Stomach (tissue), 9 donors: ENCODE data around the gene PPP1R15A. TPM values are rescaled to one million over a fixed set of nuclear protein-coding genes. Genes with fewer than 3 reads are reported as not detected.
"Not testable (repeated sequence)": the region's sequence is repeated elsewhere in the genome, so short reads cannot be mapped to it uniquely, and the experiment has no call there.

Experiments used
- DNase-seq, 2 donors: peaks; one replicate each; pipeline versions ENCODE4 v3.0.0 to v3.0.0-alpha.2; 2013 to 2019
- H3K27ac ChIP-seq, 5 donors: fragments of 200-600 bp in 4 of 5; sonication (generic) in 4 of 5; one replicate each; pipeline ENCODE4 v1.5.1; 2013 to 2019; ENCODE audit warnings: mild to moderate bottlenecking in 1 of 5, moderate library complexity in 1 of 5
- H3K27me3 ChIP-seq, 3 donors: fragments of 200-600 bp; sonication (generic); one replicate each; pipeline ENCODE4 v1.5.1; 2017 to 2019; ENCODE audit warnings: mixed run types in 1 of 3
- H3K36me3 ChIP-seq, 4 donors: fragments of 200-600 bp; sonication (generic); 1 replicate in 3 of 4; 2 replicates in 1 of 4; pipeline ENCODE4 v1.5.1; 2016 to 2019
- H3K4me1 ChIP-seq, 4 donors: fragments of 200-600 bp; sonication (generic); one replicate each; pipeline ENCODE4 v1.5.1; 2016 to 2019
- H3K4me3 ChIP-seq, 4 donors: fragments of 200-600 bp; sonication (generic) in 3 of 4; one replicate each; pipeline ENCODE4 v1.5.1; 2016 to 2019; ENCODE audit warnings: mild to moderate bottlenecking in 1 of 4
- H3K9me3 ChIP-seq, 4 donors: fragments of 200-600 bp; sonication (generic); one replicate each; pipeline ENCODE4 v1.5.1; 2016 to 2019
- CTCF ChIP-seq, 7 experiments: fragments of 450-650 bp in 4 of 7; fragments of 200-600 bp in 3 of 7; sonication (generic) in 3 of 7; IDR thresholded peaks; one replicate each; pipeline ENCODE4 v1.5.1; 2016 to 2019; ENCODE audit warnings: antibody characterized with exemption in 7 of 7, control low read depth in 2 of 7, mild to moderate bottlenecking in 1 of 7
- EP300 ChIP-seq: sonication (generic); formaldehyde crosslinking; IDR thresholded peaks from one replicate; pipeline ENCODE4 v1.6.1; 2017; ENCODE audit warnings: antibody characterized with exemption
- POLR2A ChIP-seq, 4 donors: fragments of 450-650 bp; IDR thresholded peaks; one replicate each; pipeline ENCODE4 v1.6.1; 2016; ENCODE audit warnings: antibody characterized with exemption in 4 of 4, control low read depth in 2 of 4, mild to moderate bottlenecking in 1 of 4, moderate library complexity in 1 of 4
- POLR2AphosphoS5 ChIP-seq, 3 donors: sonication (generic); formaldehyde crosslinking; IDR thresholded peaks; one replicate each; pipeline ENCODE4 v1.6.1; 2016; ENCODE audit warnings: antibody characterized with exemption in 3 of 3
- WGBS, 5 donors: extraction: QIAGEN DNeasy Blood & Tissue Kit in 3 of 5; methylation state at CpG; one replicate each; pipeline versions ENCODE4 v1.1.5 to v1.1.7; 2013 to 2018; 5-methylcytosine and 5-hydroxymethylcytosine counted together
- intact Hi-C: fragments of 100-400 bp; cut with DNase I; formaldehyde crosslinking; loops from one replicate; pipeline ENCODE4 v1.15.1; 2023; ENCODE audit warnings: low total_unique reads
- polyA plus RNA-seq, 3 donors: library from polyadenylated mRNA; stranded (reverse); fragments of 200-250 nt; gene quantifications; one replicate each; pipeline ENCODE4 v1.2.3, GENCODE V29; 2013
- total RNA-seq, 5 donors: library from RNA; depleted of rRNA; stranded (reverse); fragments of >200 nt; gene quantifications; one replicate each; pipeline versions ENCODE4 v1.1.0 to v1.2.3, GENCODE V29; 2014 to 2016
- donor health status: healthy with polysubstance abuse.
- donor health status: Bipolar disorder and iron deficiency.
- donor health status: healthy.

Gene PPP1R15A
- total and polyA plus RNA-seq, 8 donors, result 14.6 to 107 (median 36.1) TPM

- Histone ChIP-seq H3K4me3 (no peak overlapping the region), H3K36me3 (peaks cover 6 to 63% (median 36%) of the 10 kb centered on the region in 4 donors), H3K4me1 (no peaks in the 10 kb centered on the region), H3K27me3 (no peaks in the 10 kb centered on the region), H3K27ac (no peak overlapping the region), H3K9me3 (no peaks in the 10 kb centered on the region)
- intact Hi-C loops, result no loop called here
- no peak for DNase-seq
- TF ChIP-seq EP300, result no peak
- no peak for TF ChIP-seq CTCF (IDR thresholded peaks at IDR 0.05)
- WGBS, 5 donors, result 92 to 98% (median 96%) methylated on average over 15 of the region's 15 CpGs
Observed at GRCh38 chr19:48845384-48845783, 26.8 kb upstream of the PPP1R15A start.

- H3K9me3 ChIP-seq, DNase-seq, H3K4me3 ChIP-seq, H3K27ac ChIP-seq, H3K27me3 ChIP-seq, intact Hi-C loops, H3K4me1 ChIP-seq: not testable (repeated sequence)
- 92 to 100% (median 96%) methylated on average over 3 of the region's 3 CpGs for WGBS, 5 donors
- H3K36me3 ChIP-seq, result peaks cover 6 to 59% (median 39%) of the 10 kb centered on the region in 4 donors
Observed at GRCh38 chr19:48846659-48847058, 25.6 kb upstream of the PPP1R15A start.

DNA sequence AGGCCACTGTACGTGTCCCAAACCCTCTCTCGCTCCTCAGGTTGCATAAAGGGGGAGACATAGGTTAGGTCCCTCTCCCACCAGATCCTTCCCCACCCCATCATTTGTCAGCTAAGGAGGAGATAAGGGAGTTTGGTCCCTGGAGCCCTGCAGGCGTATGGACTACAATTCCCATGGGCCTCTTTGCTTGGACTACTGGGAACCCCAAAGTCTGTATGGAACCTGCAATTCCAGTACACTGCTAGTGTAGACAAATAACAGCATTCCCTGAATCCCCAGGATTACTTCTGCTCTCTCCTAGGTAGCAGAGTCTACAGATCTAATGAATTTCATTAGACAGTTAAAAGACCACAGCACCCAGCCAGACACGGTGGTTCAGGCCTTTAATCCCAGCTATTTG is 19.9 kb upstream of the PPP1R15A start:
- intact Hi-C loops, result no loop called here
- Histone ChIP-seq H3K27me3 (no peaks in the 10 kb centered on the region), H3K4me1 (peaks cover 0 to 15% (median 3%) of the 10 kb centered on the region in 4 donors), H3K27ac (no peak overlapping the region), H3K4me3 (no peak overlapping the region), H3K36me3 (peaks cover 0 to 31% (median 16%) of the 10 kb centered on the region in 4 donors), H3K9me3 (no peaks in the 10 kb centered on the region)
- WGBS, 5 donors, result 90 to 94% (median 93%) methylated on average over 4 of the region's 4 CpGs
- TF ChIP-seq CTCF (IDR thresholded peaks at IDR 0.05) (no peak), POLR2A (IDR thresholded peaks at IDR 0.05) (no peak), EP300 (no peak), POLR2AphosphoS5 (IDR thresholded peaks at IDR 0.05) (no peak)
- DNase-seq, result no peak

DNA sequence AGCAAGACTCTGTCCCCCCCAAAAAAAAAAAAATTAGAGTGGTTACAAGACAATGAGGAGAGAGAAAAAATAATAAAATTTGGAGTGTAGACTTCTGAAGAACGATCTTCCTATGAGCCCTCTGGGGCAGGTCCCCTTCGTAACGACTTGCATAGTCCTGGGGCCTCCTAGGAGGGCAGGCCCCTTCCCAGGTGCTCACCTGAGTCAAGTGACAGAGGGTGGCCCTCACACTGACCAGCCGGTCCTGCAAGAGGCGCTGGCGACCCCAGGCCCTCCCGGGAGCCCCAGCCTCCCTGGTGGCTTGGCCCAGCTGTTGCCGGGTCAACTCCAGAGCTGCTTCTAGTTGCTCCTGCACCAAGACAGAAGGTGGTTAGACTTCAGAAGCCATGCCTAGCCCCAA is 18.7 kb upstream of the PPP1R15A start:
- TF ChIP-seq EP300, result no peak
- no peak for TF ChIP-seq CTCF (IDR thresholded peaks at IDR 0.05)
- no peak for TF ChIP-seq POLR2A (IDR thresholded peaks at IDR 0.05)
- no peak for TF ChIP-seq POLR2AphosphoS5 (IDR thresholded peaks at IDR 0.05)
- no peak for DNase-seq
- no peak overlapping the region for H3K4me3 ChIP-seq
- intact Hi-C loops, result no loop called here
- peak overlapping the region in 1 of 5 donors; percentile 10 for H3K27ac ChIP-seq
- H3K27me3 ChIP-seq, result no peaks in the 10 kb centered on the region
- peaks cover 0 to 28% (median 9%) of the 10 kb centered on the region in 4 donors for H3K36me3 ChIP-seq
- 89 to 96% (median 91%) methylated on average over 8 of the region's 8 CpGs for WGBS, 5 donors
- H3K9me3 ChIP-seq, result no peaks in the 10 kb centered on the region
- peaks cover 0 to 15% (median 3%) of the 10 kb centered on the region in 4 donors for H3K4me1 ChIP-seq

DNA sequence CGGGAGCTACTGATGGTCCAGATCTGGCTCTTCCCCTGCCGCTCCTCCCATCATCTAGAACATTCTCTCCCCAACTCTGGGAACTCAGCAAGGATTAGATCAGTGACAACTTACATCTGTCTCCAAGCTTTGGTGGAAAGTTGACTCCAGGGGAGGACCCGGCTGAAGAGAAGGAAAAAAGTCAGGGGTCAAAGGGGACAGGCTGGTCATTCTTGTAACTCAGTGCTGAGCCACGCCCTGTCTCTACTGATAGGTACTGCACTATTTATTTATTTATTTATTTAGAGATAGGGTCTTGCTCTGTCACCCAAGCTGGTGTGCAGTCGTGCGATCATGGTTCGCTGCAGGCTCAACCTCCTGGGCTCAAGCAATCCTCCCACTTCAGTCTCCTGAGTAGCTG is 18.1 kb upstream of the PPP1R15A start:
- no peaks in the 10 kb centered on the region for H3K27me3 ChIP-seq
- H3K4me1 ChIP-seq, result peaks cover 0 to 15% (median 6%) of the 10 kb centered on the region in 4 donors
- no peaks in the 10 kb centered on the region for H3K9me3 ChIP-seq
- TF ChIP-seq POLR2A (IDR thresholded peaks at IDR 0.05) (no peak), POLR2AphosphoS5 (IDR thresholded peaks at IDR 0.05) (no peak), CTCF (IDR thresholded peaks at IDR 0.05) (no peak), EP300 (no peak)
- intact Hi-C loops, result no loop called here
- no peak overlapping the region for H3K4me3 ChIP-seq
- H3K36me3 ChIP-seq, result peaks cover 0 to 26% (median 9%) of the 10 kb centered on the region in 4 donors
- no peak for DNase-seq
- WGBS, 5 donors, result 65 to 74% (median 71%) methylated on average over 7 of the region's 7 CpGs
- no peak overlapping the region for H3K27ac ChIP-seq
